ENCODE data around the gene PNPLA7. TPM values are rescaled to one million over a fixed set of nuclear protein-coding genes. Genes with fewer than 3 reads are reported as not detected.
A peak's percentile ranks its signal among the peaks of the same experiment; 100 is the strongest.

PNPLA7 gene
- total and polyA plus RNA-seq, 10 of the 15 experiments (the other 5 are each of a cell fraction or from before 2014, with no cell fraction given) = 0.04 to 0.85 (median 0.19) TPM; not detected in 1

DNA sequence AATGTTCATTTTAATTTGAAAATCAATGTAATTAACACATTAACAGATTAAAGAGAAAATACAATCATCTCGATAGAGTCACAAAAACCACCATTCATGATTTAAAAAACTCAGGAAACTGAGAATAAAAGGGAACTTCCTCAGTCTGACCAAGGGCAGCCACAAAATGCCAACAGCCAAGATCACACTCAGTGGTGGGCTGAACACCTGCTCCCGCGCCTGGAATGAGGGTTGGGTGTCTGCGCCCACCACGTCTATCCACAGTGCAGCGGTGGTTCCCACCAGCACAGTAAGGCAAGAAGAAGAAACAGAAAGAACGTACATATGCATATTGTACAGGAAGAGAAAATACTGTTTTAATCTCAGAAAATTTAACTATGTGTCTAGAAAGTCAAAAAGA is 79.4 kb downstream of the PNPLA7 start:
- intact Hi-C loops (cut with micrococcal nuclease; ENCODE audit: unreplicated experiment) = no loop called here
- Histone ChIP-seq H3K4me3 (no peak overlapping the region), H2AFZ (ENCODE audit: control insufficient read depth, low read depth, low read length) (no peak overlapping the region), H3K36me3 (ENCODE audit: control insufficient read depth in 2 of 2, insufficient read depth in 2 of 2, low read length in 1 of 2) (no peaks in the 10 kb centered on the region), H3K4me1 (ENCODE audit: control insufficient read depth, insufficient read depth, low read length) (no peaks in the 10 kb centered on the region), H3K9ac (ENCODE audit: control insufficient read depth, insufficient read depth, low read length) (no peak overlapping the region), H3K27ac (ENCODE audit: control insufficient read depth, insufficient read depth) (no peak overlapping the region), H3K27me3 (replicated peaks in 1 of 2; ENCODE audit: control insufficient read depth in 2 of 2, insufficient read depth in 2 of 2, low read length in 1 of 2) (no peaks in the 10 kb centered on the region; a peak in 1 of 4 replicates), H4K20me1 (ENCODE audit: control insufficient read depth, insufficient read depth) (no peaks in the 10 kb centered on the region), H3K9me3 (replicated peaks; ENCODE audit: control insufficient read depth, insufficient read depth, low read length) (peaks cover under 1% of the 10 kb centered on the region; the same call in 2 of the 3 replicates), H3K4me2 (ENCODE audit: control insufficient read depth, insufficient read depth) (no peak overlapping the region), H3K79me2 (ENCODE audit: control insufficient read depth, insufficient read depth, low read length) (no peaks in the 10 kb centered on the region)
- ATAC-seq = peak; percentile 34; the same call in 1 of the 3 replicates
- FAIRE-seq = no peak
- ChIA-PET POLR2A (interaction anchor here (0.7 kb wide), 1 partner anchor 712 kb away, joined by 4 read pairs; no protein-coding TSS in a partner anchor), CTCF (interaction anchor here (0.6 to 1.5 kb wide), 2 partner anchors 40 to 54 kb away, joined by 3 read pairs; no protein-coding TSS in a partner anchor), SMC1A (ENCODE audit: uncharacterized antibody, unreplicated experiment) (no interaction called here), RAD21 (ENCODE audit: unreplicated experiment) (no interaction called here)
- 0% methylated on average over 7 of the region's 7 CpGs for WGBS (ENCODE audit: insufficient coverage, insufficient replicate concordance, low lambda C conversion rate, missing lambda C conversion rate)
- in situ Hi-C loops (cut with MboI) = no loop called here
- BruUV-seq (replicated peaks) = no TSS peak
- DNase-seq (ENCODE audit: low read depth, low spot score) = no peak
- TF ChIP-seq RCOR1 (conservative IDR thresholded peaks at IDR 0.05; ENCODE audit: low read depth, low read length) = no peak
- TF ChIP-seq, protein P1, sequence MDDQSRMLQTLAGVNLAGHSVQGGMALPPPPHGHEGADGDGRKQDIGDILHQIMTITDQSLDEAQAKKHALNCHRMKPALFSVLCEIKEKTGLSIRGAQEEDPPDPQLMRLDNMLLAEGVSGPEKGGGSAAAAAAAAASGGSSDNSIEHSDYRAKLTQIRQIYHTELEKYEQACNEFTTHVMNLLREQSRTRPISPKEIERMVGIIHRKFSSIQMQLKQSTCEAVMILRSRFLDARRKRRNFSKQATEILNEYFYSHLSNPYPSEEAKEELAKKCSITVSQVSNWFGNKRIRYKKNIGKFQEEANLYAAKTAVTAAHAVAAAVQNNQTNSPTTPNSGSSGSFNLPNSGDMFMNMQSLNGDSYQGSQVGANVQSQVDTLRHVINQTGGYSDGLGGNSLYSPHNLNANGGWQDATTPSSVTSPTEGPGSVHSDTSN (IDR thresholded peaks at IDR 0.05; ENCODE audit: insufficient replicate concordance, low read depth, low read length) = no peak
- TF ChIP-seq, protein P2, sequence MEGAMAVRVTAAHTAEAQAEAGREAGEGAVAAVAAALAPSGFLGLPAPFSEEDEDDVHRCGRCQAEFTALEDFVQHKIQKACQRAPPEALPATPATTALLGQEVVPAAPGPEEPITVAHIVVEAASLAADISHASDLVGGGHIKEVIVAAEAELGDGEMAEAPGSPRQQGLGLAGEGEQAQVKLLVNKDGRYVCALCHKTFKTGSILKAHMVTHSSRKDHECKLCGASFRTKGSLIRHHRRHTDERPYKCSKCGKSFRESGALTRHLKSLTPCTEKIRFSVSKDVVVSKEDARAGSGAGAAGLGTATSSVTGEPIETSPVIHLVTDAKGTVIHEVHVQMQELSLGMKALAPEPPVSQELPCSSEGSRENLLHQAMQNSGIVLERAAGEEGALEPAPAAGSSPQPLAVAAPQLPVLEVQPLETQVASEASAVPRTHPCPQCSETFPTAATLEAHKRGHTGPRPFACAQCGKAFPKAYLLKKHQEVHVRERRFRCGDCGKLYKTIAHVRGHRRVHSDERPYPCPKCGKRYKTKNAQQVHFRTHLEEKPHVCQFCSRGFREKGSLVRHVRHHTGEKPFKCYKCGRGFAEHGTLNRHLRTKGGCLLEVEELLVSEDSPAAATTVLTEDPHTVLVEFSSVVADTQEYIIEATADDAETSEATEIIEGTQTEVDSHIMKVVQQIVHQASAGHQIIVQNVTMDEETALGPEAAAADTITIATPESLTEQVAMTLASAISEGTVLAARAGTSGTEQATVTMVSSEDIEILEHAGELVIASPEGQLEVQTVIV (IDR thresholded peaks at IDR 0.05; ENCODE audit: borderline replicate concordance, partially characterized antibody) = no peak
- TF ChIP-seq NFXL1 (IDR thresholded peaks at IDR 0.05; ENCODE audit: borderline replicate concordance) = no peak
- TF ChIP-seq, protein P3, sequence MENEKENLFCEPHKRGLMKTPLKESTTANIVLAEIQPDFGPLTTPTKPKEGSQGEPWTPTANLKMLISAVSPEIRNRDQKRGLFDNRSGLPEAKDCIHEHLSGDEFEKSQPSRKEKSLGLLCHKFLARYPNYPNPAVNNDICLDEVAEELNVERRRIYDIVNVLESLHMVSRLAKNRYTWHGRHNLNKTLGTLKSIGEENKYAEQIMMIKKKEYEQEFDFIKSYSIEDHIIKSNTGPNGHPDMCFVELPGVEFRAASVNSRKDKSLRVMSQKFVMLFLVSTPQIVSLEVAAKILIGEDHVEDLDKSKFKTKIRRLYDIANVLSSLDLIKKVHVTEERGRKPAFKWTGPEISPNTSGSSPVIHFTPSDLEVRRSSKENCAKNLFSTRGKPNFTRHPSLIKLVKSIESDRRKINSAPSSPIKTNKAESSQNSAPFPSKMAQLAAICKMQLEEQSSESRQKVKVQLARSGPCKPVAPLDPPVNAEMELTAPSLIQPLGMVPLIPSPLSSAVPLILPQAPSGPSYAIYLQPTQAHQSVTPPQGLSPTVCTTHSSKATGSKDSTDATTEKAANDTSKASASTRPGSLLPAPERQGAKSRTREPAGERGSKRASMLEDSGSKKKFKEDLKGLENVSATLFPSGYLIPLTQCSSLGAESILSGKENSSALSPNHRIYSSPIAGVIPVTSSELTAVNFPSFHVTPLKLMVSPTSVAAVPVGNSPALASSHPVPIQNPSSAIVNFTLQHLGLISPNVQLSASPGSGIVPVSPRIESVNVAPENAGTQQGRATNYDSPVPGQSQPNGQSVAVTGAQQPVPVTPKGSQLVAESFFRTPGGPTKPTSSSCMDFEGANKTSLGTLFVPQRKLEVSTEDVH (IDR thresholded peaks at IDR 0.05; ENCODE audit: low read depth, partially characterized antibody) = no peak
- TF ChIP-seq, protein P4, sequence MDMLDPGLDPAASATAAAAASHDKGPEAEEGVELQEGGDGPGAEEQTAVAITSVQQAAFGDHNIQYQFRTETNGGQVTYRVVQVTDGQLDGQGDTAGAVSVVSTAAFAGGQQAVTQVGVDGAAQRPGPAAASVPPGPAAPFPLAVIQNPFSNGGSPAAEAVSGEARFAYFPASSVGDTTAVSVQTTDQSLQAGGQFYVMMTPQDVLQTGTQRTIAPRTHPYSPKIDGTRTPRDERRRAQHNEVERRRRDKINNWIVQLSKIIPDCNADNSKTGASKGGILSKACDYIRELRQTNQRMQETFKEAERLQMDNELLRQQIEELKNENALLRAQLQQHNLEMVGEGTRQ (IDR thresholded peaks at IDR 0.05; ENCODE audit: borderline replicate concordance, low read depth, low read length) = no peak
- TF ChIP-seq, protein P5, sequence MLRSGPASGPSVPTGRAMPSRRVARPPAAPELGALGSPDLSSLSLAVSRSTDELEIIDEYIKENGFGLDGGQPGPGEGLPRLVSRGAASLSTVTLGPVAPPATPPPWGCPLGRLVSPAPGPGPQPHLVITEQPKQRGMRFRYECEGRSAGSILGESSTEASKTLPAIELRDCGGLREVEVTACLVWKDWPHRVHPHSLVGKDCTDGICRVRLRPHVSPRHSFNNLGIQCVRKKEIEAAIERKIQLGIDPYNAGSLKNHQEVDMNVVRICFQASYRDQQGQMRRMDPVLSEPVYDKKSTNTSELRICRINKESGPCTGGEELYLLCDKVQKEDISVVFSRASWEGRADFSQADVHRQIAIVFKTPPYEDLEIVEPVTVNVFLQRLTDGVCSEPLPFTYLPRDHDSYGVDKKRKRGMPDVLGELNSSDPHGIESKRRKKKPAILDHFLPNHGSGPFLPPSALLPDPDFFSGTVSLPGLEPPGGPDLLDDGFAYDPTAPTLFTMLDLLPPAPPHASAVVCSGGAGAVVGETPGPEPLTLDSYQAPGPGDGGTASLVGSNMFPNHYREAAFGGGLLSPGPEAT (IDR thresholded peaks at IDR 0.05; ENCODE audit: low read depth) = no peak
- no peak for TF ChIP-seq SUZ12 (IDR thresholded peaks at IDR 0.05; ENCODE audit: unreplicated experiment)
- TF ChIP-seq RUNX3 (IDR thresholded peaks at IDR 0.05; ENCODE audit: low read length) = peak; percentile 36
- TF ChIP-seq CBX5 (IDR thresholded peaks at IDR 0.05; ENCODE audit: low read depth) = no peak
- TF ChIP-seq TCF12 (IDR thresholded peaks at IDR 0.05; ENCODE audit: low read depth, low read length) = peak; percentile 32; the same call in 1 of the 2 replicates
- no peak for TF ChIP-seq SMC3 (IDR thresholded peaks at IDR 0.05; ENCODE audit: borderline replicate concordance, low read length)

All from GM12878 (cell line).